Epithelial cell of esophagus (primary cell): ENCODE measurements around the gene KPNB1.

Source experiments
- DNase-seq: peaks from one replicate; pipeline ENCODE4 v3.0.0; 2010; ENCODE audit warnings: low read depth
- H3K4me3 ChIP-seq: 2 replicates; pipeline ENCODE4 v1.5.1; 2011; ENCODE audit warnings: mild to moderate bottlenecking, low read length, control low read depth
- TF ChIP-seq, protein P1 (sequence below): IDR thresholded peaks from 2 replicates; pipeline ENCODE4 v1.5.1; 2011; ENCODE audit warnings: low read depth, mild to moderate bottlenecking, low read length, control low read depth, inconsistent platforms; ENCODE audit not compliant: insufficient read depth; ENCODE audit errors: missing control alignments

KPNB1 gene

GRCh38 chr17:47702391-47702995 is 52.8 kb downstream of the KPNB1 start:
- H3K4me3 ChIP-seq = no peak overlapping the region
- TF ChIP-seq, protein P1, sequence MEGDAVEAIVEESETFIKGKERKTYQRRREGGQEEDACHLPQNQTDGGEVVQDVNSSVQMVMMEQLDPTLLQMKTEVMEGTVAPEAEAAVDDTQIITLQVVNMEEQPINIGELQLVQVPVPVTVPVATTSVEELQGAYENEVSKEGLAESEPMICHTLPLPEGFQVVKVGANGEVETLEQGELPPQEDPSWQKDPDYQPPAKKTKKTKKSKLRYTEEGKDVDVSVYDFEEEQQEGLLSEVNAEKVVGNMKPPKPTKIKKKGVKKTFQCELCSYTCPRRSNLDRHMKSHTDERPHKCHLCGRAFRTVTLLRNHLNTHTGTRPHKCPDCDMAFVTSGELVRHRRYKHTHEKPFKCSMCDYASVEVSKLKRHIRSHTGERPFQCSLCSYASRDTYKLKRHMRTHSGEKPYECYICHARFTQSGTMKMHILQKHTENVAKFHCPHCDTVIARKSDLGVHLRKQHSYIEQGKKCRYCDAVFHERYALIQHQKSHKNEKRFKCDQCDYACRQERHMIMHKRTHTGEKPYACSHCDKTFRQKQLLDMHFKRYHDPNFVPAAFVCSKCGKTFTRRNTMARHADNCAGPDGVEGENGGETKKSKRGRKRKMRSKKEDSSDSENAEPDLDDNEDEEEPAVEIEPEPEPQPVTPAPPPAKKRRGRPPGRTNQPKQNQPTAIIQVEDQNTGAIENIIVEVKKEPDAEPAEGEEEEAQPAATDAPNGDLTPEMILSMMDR = no peak
- no peak for DNase-seq

GRCh38 chr17:47703191-47703591 is 53.5 kb downstream of the KPNB1 start:
- TF ChIP-seq, protein P1 = no peak
- no peak overlapping the region for H3K4me3 ChIP-seq
- DNase-seq = no peak

- no peak for DNase-seq
- no peak overlapping the region for H3K4me3 ChIP-seq
- TF ChIP-seq, protein P1 = no peak
Observed at GRCh38 chr17:47703671-47704070, 54.0 kb downstream of the KPNB1 start.

GRCh38 chr17:47704116-47704515 is 54.4 kb downstream of the KPNB1 start:
- H3K4me3 ChIP-seq = no peak overlapping the region
- TF ChIP-seq, protein P1 = no peak
- no peak for DNase-seq

DNA sequence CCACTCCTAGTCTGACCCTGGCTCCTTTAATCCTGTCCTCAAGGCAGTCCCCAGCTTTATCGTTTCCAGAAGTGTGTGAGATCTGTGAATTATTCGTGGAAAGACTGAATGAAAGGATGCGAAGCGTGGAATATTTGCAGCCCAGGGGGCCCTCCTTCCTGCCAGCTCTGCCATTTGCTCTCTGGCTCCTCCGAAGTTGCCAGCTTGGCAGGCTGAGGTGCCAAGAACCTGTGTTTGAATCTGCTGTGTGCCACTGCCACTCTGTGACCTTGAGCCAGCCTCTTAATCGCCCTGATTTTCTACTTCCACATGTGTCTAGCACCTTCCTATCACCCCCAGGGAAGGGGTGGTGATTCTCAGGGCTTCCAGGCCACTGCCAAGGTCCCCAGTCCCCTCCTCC is 55.0 kb downstream of the KPNB1 start:
- no peak for DNase-seq
- TF ChIP-seq, protein P1 = no peak
- no peak overlapping the region for H3K4me3 ChIP-seq

- TF ChIP-seq, protein P1 = no peak
- no peak overlapping the region for H3K4me3 ChIP-seq
- no peak for DNase-seq
Observed at GRCh38 chr17:47705536-47706530, 56.1 kb downstream of the KPNB1 start.
